H1 (cell line): Measurements from ENCODE around the gene ARCN1. TPM values are rescaled to one million over a fixed set of nuclear protein-coding genes. Genes with fewer than 3 reads are reported as not detected.

Experiments
- CTCF ChIA-PET: fragments of 300-600 bp; sonication (Branson Sonifier 250); formaldehyde crosslinking; loops from one replicate; lab custom pipeline; 2021; ENCODE audit not compliant: partially characterized antibody; lab: Charles Lee
- POLR2A ChIA-PET: fragments of 300-600 bp; sonication (Branson Sonifier 250); formaldehyde crosslinking; loops from one replicate; lab custom pipeline; 2021; ENCODE audit warnings: inconsistent platforms; ENCODE audit not compliant: partially characterized antibody; lab: Charles Lee
- DNase-seq, 2 experiments: peaks; one replicate each; pipeline versions ENCODE4 v3.0.0 to v3.0.0-alpha.2; 2010 to 2022; ENCODE audit warnings: low spot score in 2 of 2, low read depth in 1 of 2, mixed read lengths in 1 of 2
- FAIRE-seq: peaks from 2 replicates; lab custom pipeline; 2011; peaks lifted over from hg19 to GRCh38; lab: Jason Lieb, UNC
- H2AFZ ChIP-seq: 2 replicates; pipeline ENCODE4 v1.8.1; 2012; ENCODE audit warnings: low read length, inconsistent platforms
- H2AK5ac ChIP-seq: 2 replicates; pipeline ENCODE4 v1.6.1; 2013; ENCODE audit warnings: low read depth, low read length
- H2BK120ac ChIP-seq: replicated peaks from 2 replicates; pipeline ENCODE3; 2013; ENCODE audit warnings: low read depth, low read length, inconsistent platforms
- H2BK12ac ChIP-seq: 2 replicates; pipeline ENCODE4 v1.6.1; 2013; ENCODE audit warnings: low read depth, low read length
- H2BK15ac ChIP-seq: 2 replicates; pipeline ENCODE4 v1.6.1; 2013; ENCODE audit warnings: low read length
- H2BK20ac ChIP-seq: 2 replicates; pipeline ENCODE4 v1.6.1; 2013; ENCODE audit warnings: low read length
- H2BK5ac ChIP-seq: 2 replicates; pipeline ENCODE4 v1.6.1; 2013; ENCODE audit warnings: low read depth, low read length
- H3K14ac ChIP-seq: 2 replicates; pipeline ENCODE4 v1.6.1; 2013; ENCODE audit warnings: inconsistent platforms; ENCODE audit not compliant: insufficient read length
- H3K18ac ChIP-seq: 2 replicates; pipeline ENCODE4 v1.6.1; 2013; ENCODE audit warnings: low read length; ENCODE audit errors: extremely low read depth
- H3K23ac ChIP-seq: 2 replicates; pipeline ENCODE4 v1.6.1; 2013; ENCODE audit warnings: inconsistent platforms; ENCODE audit not compliant: insufficient read length
- H3K23me2 ChIP-seq: 2 replicates; pipeline ENCODE4 v1.6.1; 2013; ENCODE audit warnings: low read depth, low read length
- H3K27ac ChIP-seq: 2 replicates; pipeline ENCODE4 v1.6.1; 2011; ENCODE audit warnings: low read depth, low read length, inconsistent platforms
- H3K27me3 ChIP-seq, 4 experiments: replicated peaks in 1 of 4; 1 replicate in 1 of 4; 2 replicates in 3 of 4; pipeline versions ENCODE4 v1.6.1 to v1.8.1; 2011 to 2013; ENCODE audit warnings: low read length in 3 of 4, mild to moderate bottlenecking in 3 of 4, inconsistent platforms in 2 of 4, mixed read lengths in 2 of 4, moderate library complexity in 1 of 4; ENCODE audit not compliant: control insufficient read depth in 3 of 4, insufficient read depth in 3 of 4; ENCODE audit errors: extremely low read depth in 1 of 4
- H3K36me3 ChIP-seq, 4 experiments: 2 replicates each; pipeline versions ENCODE4 v1.6.1 to v1.8.1; 2011 to 2013; ENCODE audit warnings: mild to moderate bottlenecking in 4 of 4, low read length in 3 of 4, moderate library complexity in 2 of 4, control low read depth in 1 of 4, inconsistent platforms in 1 of 4; ENCODE audit not compliant: insufficient read depth in 4 of 4, control insufficient read depth in 2 of 4
- H3K4ac ChIP-seq: replicated peaks from 2 replicates; pipeline ENCODE3; 2013; ENCODE audit warnings: low read length, low read depth, mixed read lengths, inconsistent platforms; ENCODE audit not compliant: insufficient read length
- H3K4me1 ChIP-seq, 4 experiments: replicated peaks in 1 of 4; 1 replicate in 1 of 4; 2 replicates in 3 of 4; pipeline versions ENCODE4 v1.6.1 to v1.8.1; 2011 to 2013; ENCODE audit warnings: low read length in 3 of 4, inconsistent platforms in 2 of 4, mixed read lengths in 1 of 4; ENCODE audit not compliant: insufficient read depth in 4 of 4, control insufficient read depth in 3 of 4
- H3K4me2 ChIP-seq, 2 experiments: 2 replicates each; pipeline versions ENCODE4 v1.6.1 to v1.8.1; 2011 to 2013; ENCODE audit warnings: low read depth in 2 of 2, low read length in 2 of 2, control low read depth in 1 of 2, inconsistent platforms in 1 of 2, mild to moderate bottlenecking in 1 of 2; ENCODE audit not compliant: insufficient read depth in 1 of 2
- H3K4me3 ChIP-seq, 4 experiments: fragments of 200-600, 300-600 bp in 1 of 4; sonication (generic), shearing (Covaris generic), sonication (Bioruptor Twin) in 1 of 4; 2 replicates each; pipeline versions ENCODE4 v1.5.1 to v1.8.1; 2011 to 2016; ENCODE audit warnings: low read length in 4 of 4, low read depth in 3 of 4, control low read depth in 2 of 4, inconsistent platforms in 2 of 4, mild to moderate bottlenecking in 2 of 4, mixed read lengths in 1 of 4, moderate library complexity in 1 of 4; ENCODE audit not compliant: insufficient read depth in 2 of 4; ENCODE audit errors: extremely low read depth in 1 of 4
- H3K56ac ChIP-seq: replicated peaks from 2 replicates; pipeline ENCODE3; 2013; ENCODE audit warnings: low read depth, mild to moderate bottlenecking, mixed read lengths, low read length, inconsistent platforms; ENCODE audit not compliant: insufficient read length
- H3K79me1 ChIP-seq: 2 replicates; pipeline ENCODE4 v1.6.1; 2013; ENCODE audit warnings: low read depth, low read length, control low read depth
- H3K79me2 ChIP-seq, 2 experiments: 2 replicates each; pipeline versions ENCODE4 v1.6.1 to v1.8.1; 2012 to 2013; ENCODE audit warnings: low read length in 2 of 2, mild to moderate bottlenecking in 2 of 2, inconsistent platforms in 1 of 2; ENCODE audit not compliant: insufficient read depth in 2 of 2, control insufficient read depth in 1 of 2
- H3K9ac ChIP-seq, 4 experiments: replicated peaks in 1 of 4; 1 replicate in 1 of 4; 2 replicates in 3 of 4; pipeline versions ENCODE4 v1.6.1 to v1.8.1; 2011 to 2013; ENCODE audit warnings: low read depth in 3 of 4, low read length in 3 of 4, control low read depth in 2 of 4, mild to moderate bottlenecking in 2 of 4, moderate library complexity in 2 of 4, inconsistent platforms in 1 of 4; ENCODE audit errors: extremely low read depth in 1 of 4
- H3K9me3 ChIP-seq, 2 experiments: 2 replicates each; pipeline versions ENCODE4 v1.6.1 to v1.8.1; 2012 to 2013; ENCODE audit warnings: mild to moderate bottlenecking in 2 of 2, moderate library complexity in 2 of 2, control low read depth in 1 of 2, inconsistent platforms in 1 of 2, low read depth in 1 of 2, low read length in 1 of 2, mixed read lengths in 1 of 2; ENCODE audit not compliant: insufficient read depth in 2 of 2
- H4K20me1 ChIP-seq, 2 experiments: replicated peaks in 1 of 2; 2 replicates each; pipeline versions ENCODE3 to v1.8.1; 2011 to 2013; ENCODE audit warnings: inconsistent platforms in 2 of 2, low read length in 2 of 2, mild to moderate bottlenecking in 1 of 2; ENCODE audit not compliant: insufficient read depth in 2 of 2, control insufficient read depth in 1 of 2
- H4K5ac ChIP-seq: 2 replicates; pipeline ENCODE4 v1.6.1; 2013; ENCODE audit warnings: low read length, low read depth, mixed read lengths, inconsistent platforms; ENCODE audit not compliant: insufficient read length
- H4K8ac ChIP-seq: 2 replicates; pipeline ENCODE4 v1.8.0; 2013; ENCODE audit warnings: mild to moderate bottlenecking, moderate library complexity, low read length, inconsistent platforms; ENCODE audit not compliant: insufficient read depth; ENCODE audit errors: extremely low read depth
- H4K91ac ChIP-seq: replicated peaks from 2 replicates; pipeline ENCODE3; 2013; ENCODE audit warnings: low read length, mixed read lengths, inconsistent platforms; ENCODE audit not compliant: insufficient read length
- CBX8 ChIP-seq: fragments of 300-800, 300-1000 bp; sonication (generic); IDR thresholded peaks from 2 replicates; pipeline ENCODE4 v1.7.1; 2016; ENCODE audit warnings: low read depth, low read length, borderline replicate concordance
- CHD2 ChIP-seq: IDR thresholded peaks from 2 replicates; pipeline ENCODE4 v1.6.1; 2012; ENCODE audit warnings: low read length, improper control_type of control experiment
- EZH2 ChIP-seq: fragments of 200-600 bp; sonication (generic); IDR thresholded peaks from 2 replicates; pipeline ENCODE4 v1.7.1; 2012; ENCODE audit warnings: low read depth, mild to moderate bottlenecking, moderate library complexity, low read length, inconsistent platforms; ENCODE audit not compliant: severe bottlenecking
- KDM1A ChIP-seq: fragments of 200-600, 300-600 bp; sonication (generic); IDR thresholded peaks from 2 replicates; pipeline ENCODE4 v1.7.1; 2016; ENCODE audit warnings: mild to moderate bottlenecking, low read length, borderline replicate concordance
- POLR2A ChIP-seq, 2 experiments: IDR thresholded peaks; 1 replicate in 1 of 2; 2 replicates in 1 of 2; pipeline ENCODE4 v1.6.1; 2011; ENCODE audit warnings: low read depth in 2 of 2, low read length in 2 of 2, mild to moderate bottlenecking in 2 of 2; ENCODE audit errors: control extremely low read depth in 1 of 2
- RNF2 ChIP-seq: fragments of 200-900, 300-1000 bp; sonication (generic); IDR thresholded peaks from 2 replicates; pipeline ENCODE4 v1.7.1; 2016; ENCODE audit warnings: borderline replicate concordance, low read depth, mild to moderate bottlenecking, antibody characterized with exemption, low read length; ENCODE audit not compliant: poor library complexity, severe bottlenecking; ENCODE audit errors: missing control alignments
- RXRA ChIP-seq: IDR thresholded peaks from 2 replicates; pipeline ENCODE4 v1.6.1; 2011; ENCODE audit warnings: low read depth, mild to moderate bottlenecking, low read length, moderate library complexity; ENCODE audit not compliant: insufficient read depth
- SP1 ChIP-seq: IDR thresholded peaks from 2 replicates; pipeline ENCODE4 v1.6.1; 2011; ENCODE audit warnings: low read depth, low read length
- SP4 ChIP-seq: IDR thresholded peaks from 2 replicates; pipeline ENCODE4 v1.6.1; 2012; ENCODE audit warnings: low read length, inconsistent platforms
- TAF7 ChIP-seq: optimal IDR thresholded peaks from 2 replicates; pipeline ENCODE3; 2011; ENCODE audit warnings: low read depth, mild to moderate bottlenecking, inconsistent platforms, low read length, moderate library complexity, borderline replicate concordance
- TBP ChIP-seq: IDR thresholded peaks from 2 replicates; pipeline ENCODE4 v1.6.1; 2011; ENCODE audit warnings: low read depth, low read length, improper control_type of control experiment
- USF2 ChIP-seq: IDR thresholded peaks from 2 replicates; pipeline ENCODE4 v1.6.1; 2011; ENCODE audit warnings: low read length, improper control_type of control experiment
- WGBS, 2 experiments: shearing (Covaris generic) in 1 of 2; methylation state at CpG; one replicate each; pipeline versions ENCODE4 v1.1.6 to v1.1.7; 2013 to 2015; ENCODE audit warnings: low lambda C conversion rate in 2 of 2, mixed read lengths in 2 of 2, inconsistent platforms in 1 of 2, low coverage in 1 of 2, missing lambda C conversion rate in 1 of 2; ENCODE audit not compliant: insufficient replicate concordance in 2 of 2, insufficient coverage in 1 of 2, insufficient read length in 1 of 2; ENCODE audit errors: extremely low coverage in 1 of 2, missing lambda C conversion rate in 1 of 2; 5-methylcytosine and 5-hydroxymethylcytosine counted together
- polyA plus RNA-seq, 7 experiments: library from polyadenylated mRNA; depleted of rRNA in 3 of 7; stranded (reverse) in 5 of 7; unstranded in 2 of 7; fragments of >200 nt in 5 of 7; fragments of 200-250 nt in 2 of 7; gene quantifications; 1 replicate in 5 of 7; 2 replicates in 1 of 7; 4 replicates in 1 of 7; pipeline versions ENCODE4 v1.2.1 to v1.2.3, GENCODE V29; 2011 to 2013; ENCODE audit warnings: missing spikeins in 2 of 7, mixed read lengths in 2 of 7
- total RNA-seq: library from RNA; stranded (reverse); fragmentation: NEBNext Ultra II Directional; extraction: Animal tissue kit (Norgen Biotek cat#: 25700); gene quantifications from 2 replicates; pipeline ENCODE4 v1.2.1, GENCODE V29; 2021

Gene ARCN1
- total and polyA plus RNA-seq, 2 of the 8 experiments (the other 6 are each of a cell fraction or from before 2014, with no cell fraction given): 132 to 146 TPM

GRCh38 chr11:118592616-118593367 is 20.6 kb downstream of the ARCN1 start:
- Histone ChIP-seq H3K23ac (no peak overlapping the region), H4K5ac (no peak overlapping the region), H2BK12ac (no peak overlapping the region), H3K36me3 (peaks cover 16 to 64% (median 45%) of the 10 kb centered on the region in 4 experiments), H3K4me3 (no peak overlapping the region), H3K23me2 (no peaks in the 10 kb centered on the region), H3K4me1 (no peaks in the 10 kb centered on the region), H3K79me1 (no peaks in the 10 kb centered on the region; the same call in 1 of the 2 replicates), H3K9me3 (no peaks in the 10 kb centered on the region), H3K27me3 (no peaks in the 10 kb centered on the region), H2AK5ac (no peak overlapping the region), H2BK15ac (no peak overlapping the region), H4K91ac (no peak overlapping the region), H3K4me2 (no peak overlapping the region), H3K4ac (no peak overlapping the region), H2BK5ac (no peak overlapping the region), H3K79me2 (no peaks in the 10 kb centered on the region), H3K18ac (no peak overlapping the region), H3K9ac (peak overlapping the region in 1 of 4 experiments; percentile 0; a peak in 1 of 7 replicates), H3K56ac (no peak overlapping the region), H3K14ac (no peak overlapping the region), H2BK20ac (no peak overlapping the region), H2AFZ (no peak overlapping the region), H4K8ac (no peak overlapping the region), H4K20me1 (peaks cover 0 to 6% of the 10 kb centered on the region in 2 experiments), H3K27ac (no peak overlapping the region), H2BK120ac (no peak overlapping the region)
- WGBS, 2 experiments: 95% methylated on average over 2 of the region's 2 CpGs; no CpG with 5 or more reads in 1 of the 2 experiments
- FAIRE-seq (no peak), DNase-seq (no peak)
- POLR2A ChIA-PET: no interaction called here
- CTCF ChIA-PET: interaction anchor here (0.6 to 25.3 kb wide), 11 partner anchors 9 to 190 kb away, joined by 3 to 435 read pairs (median 4); partner anchors contain the start of gene PHLDB1
- no peak for TF ChIP-seq KDM1A
- TF ChIP-seq RXRA: no peak
- TF ChIP-seq CHD2: no peak
- no peak for TF ChIP-seq TAF7
- no peak for TF ChIP-seq RNF2
- TF ChIP-seq EZH2: no peak
- no peak for TF ChIP-seq CBX8
- no peak for TF ChIP-seq TBP
- TF ChIP-seq POLR2A (IDR thresholded peaks at IDR 0.05; ENCODE audit: control extremely low read depth in 1 of 2, low read depth in 2 of 2, low read length in 2 of 2): no peak
- TF ChIP-seq SP1: no peak
- no peak for TF ChIP-seq USF2
- no peak for TF ChIP-seq SP4
